ENCODE results near the gene BST1. TPM values are rescaled to one million over a fixed set of nuclear protein-coding genes. Genes with fewer than 3 reads are reported as not detected.

The BST1 gene
- total and polyA plus RNA-seq, 2 donors (not counting 3 experiments of a cell fraction or from before 2014, with no cell fraction given) = 10.7 to 14.0 TPM

- Histone ChIP-seq H3K4me3 (replicated peaks in 1 of 3; ENCODE audit: insufficient read depth in 1 of 3, low read depth in 1 of 3, low read length in 3 of 3) (no peak overlapping the region), H3K36me3 (ENCODE audit: control insufficient read depth in 2 of 2, extremely low read depth in 1 of 2, insufficient read depth in 2 of 2, low read length in 2 of 2) (no peaks in the 10 kb centered on the region), H3K4me2 (ENCODE audit: insufficient read depth, low read length) (no peak overlapping the region), H3K27ac (ENCODE audit: insufficient read depth, low read depth, low read length) (no peak overlapping the region), H3K79me2 (ENCODE audit: control insufficient read depth, insufficient read depth, low read length) (no peaks in the 10 kb centered on the region), H3K27me3 (ENCODE audit: control insufficient read depth in 2 of 2, insufficient read depth in 2 of 2, low read length in 2 of 2) (peaks cover 0 to 4% of the 10 kb centered on the region in 2 experiments), H3K4me1 (ENCODE audit: control insufficient read depth, extremely low read depth, insufficient read depth, low read length) (no peaks in the 10 kb centered on the region), H3K9me1 (replicated peaks; ENCODE audit: control insufficient read depth, extremely low read depth, insufficient read depth, low read length) (no peaks in the 10 kb centered on the region), H2AFZ (ENCODE audit: low read depth, low read length) (no peak overlapping the region), H4K20me1 (replicated peaks; ENCODE audit: control insufficient read depth, extremely low read depth, insufficient read depth, low read length) (no peaks in the 10 kb centered on the region), H3K9ac (replicated peaks; ENCODE audit: extremely low read depth, insufficient read depth, low read length) (no peak overlapping the region), H3K9me3 (replicated peaks; ENCODE audit: control insufficient read depth, insufficient read depth, low read length) (no peaks in the 10 kb centered on the region)
- TF ChIP-seq MAX (IDR thresholded peaks at IDR 0.05; ENCODE audit: insufficient read depth, insufficient read length) = no peak
- TF ChIP-seq MYC (IDR thresholded peaks at IDR 0.05; ENCODE audit: low read depth, low read length) = no peak
- TF ChIP-seq GATA2 (IDR thresholded peaks at IDR 0.05; ENCODE audit: insufficient read depth, insufficient read length, low read depth, low read length) = no peak
- no peak for TF ChIP-seq POLR2A (IDR thresholded peaks at IDR 0.05; ENCODE audit: low read depth, low read length)
- no peak for TF ChIP-seq JUN (IDR thresholded peaks at IDR 0.05; ENCODE audit: borderline replicate concordance, insufficient read depth, insufficient read length, low read depth)
- FAIRE-seq = no peak
- DNase-seq (ENCODE audit: low read depth, low spot score) = no peak
- ChIA-PET POLR2A (no interaction called here), CTCF (interaction anchor here (1.3 to 1.9 kb wide), 2 partner anchors 11 to 66 kb away, joined by 3 to 8 read pairs; no protein-coding TSS in a partner anchor)
- intact Hi-C loops (cut with micrococcal nuclease) = no loop called here
- BruUV-seq (replicated peaks) = no TSS peak
- dilution Hi-C loops (cut with MboI; ENCODE audit: extremely low pct_ligation_motif_present, low sequenced_read_pairs) = no loop called here
These were observed 36.0 kb downstream of the BST1 start for GRCh38 chr4:15738877-15739276.

- no peak overlapping the region for H3K27ac ChIP-seq (ENCODE audit: insufficient read depth, low read depth, low read length)
- no peaks in the 10 kb centered on the region for H3K4me1 ChIP-seq (ENCODE audit: control insufficient read depth, extremely low read depth, insufficient read depth, low read length)
- H3K36me3 ChIP-seq (ENCODE audit: control insufficient read depth in 2 of 2, extremely low read depth in 1 of 2, insufficient read depth in 2 of 2, low read length in 2 of 2) = no peaks in the 10 kb centered on the region
- no peaks in the 10 kb centered on the region for H3K9me3 ChIP-seq (replicated peaks; ENCODE audit: control insufficient read depth, insufficient read depth, low read length)
- H3K9ac ChIP-seq (replicated peaks; ENCODE audit: extremely low read depth, insufficient read depth, low read length) = no peak overlapping the region
- H3K79me2 ChIP-seq (ENCODE audit: control insufficient read depth, insufficient read depth, low read length) = no peaks in the 10 kb centered on the region
- ChIA-PET POLR2A (no interaction called here), CTCF (no interaction called here)
- BruUV-seq (replicated peaks) = no TSS peak
- no peak for FAIRE-seq
- H3K27me3 ChIP-seq (ENCODE audit: control insufficient read depth in 2 of 2, insufficient read depth in 2 of 2, low read length in 2 of 2) = peaks cover 0 to 4% of the 10 kb centered on the region in 2 experiments
- H3K4me3 ChIP-seq (replicated peaks in 1 of 3; ENCODE audit: insufficient read depth in 1 of 3, low read depth in 1 of 3, low read length in 3 of 3) = no peak overlapping the region
- no peak overlapping the region for H3K4me2 ChIP-seq (ENCODE audit: insufficient read depth, low read length)
- DNase-seq (ENCODE audit: low read depth, low spot score) = no peak
- dilution Hi-C loops (cut with MboI; ENCODE audit: extremely low pct_ligation_motif_present, low sequenced_read_pairs) (no loop called here), intact Hi-C loops (cut with micrococcal nuclease) (no loop called here)
- H3K9me1 ChIP-seq (replicated peaks; ENCODE audit: control insufficient read depth, extremely low read depth, insufficient read depth, low read length) = no peaks in the 10 kb centered on the region
- no peaks in the 10 kb centered on the region for H4K20me1 ChIP-seq (replicated peaks; ENCODE audit: control insufficient read depth, extremely low read depth, insufficient read depth, low read length)
- no peak for TF ChIP-seq MYC (IDR thresholded peaks at IDR 0.05; ENCODE audit: low read depth, low read length)
- TF ChIP-seq POLR2AphosphoS5 (IDR thresholded peaks at IDR 0.05; ENCODE audit: insufficient read depth, low read depth, low read length) = no peak
- no peak for TF ChIP-seq GATA2 (IDR thresholded peaks at IDR 0.05; ENCODE audit: insufficient read depth, insufficient read length, low read depth, low read length)
- no peak for TF ChIP-seq POLR2A (IDR thresholded peaks at IDR 0.05; ENCODE audit: low read depth, low read length)
- no peak for TF ChIP-seq FOS (IDR thresholded peaks at IDR 0.05; ENCODE audit: borderline replicate concordance, insufficient read depth, low read length)
- TF ChIP-seq MAX (IDR thresholded peaks at IDR 0.05; ENCODE audit: insufficient read depth, insufficient read length) = no peak
- TF ChIP-seq, protein P1, sequence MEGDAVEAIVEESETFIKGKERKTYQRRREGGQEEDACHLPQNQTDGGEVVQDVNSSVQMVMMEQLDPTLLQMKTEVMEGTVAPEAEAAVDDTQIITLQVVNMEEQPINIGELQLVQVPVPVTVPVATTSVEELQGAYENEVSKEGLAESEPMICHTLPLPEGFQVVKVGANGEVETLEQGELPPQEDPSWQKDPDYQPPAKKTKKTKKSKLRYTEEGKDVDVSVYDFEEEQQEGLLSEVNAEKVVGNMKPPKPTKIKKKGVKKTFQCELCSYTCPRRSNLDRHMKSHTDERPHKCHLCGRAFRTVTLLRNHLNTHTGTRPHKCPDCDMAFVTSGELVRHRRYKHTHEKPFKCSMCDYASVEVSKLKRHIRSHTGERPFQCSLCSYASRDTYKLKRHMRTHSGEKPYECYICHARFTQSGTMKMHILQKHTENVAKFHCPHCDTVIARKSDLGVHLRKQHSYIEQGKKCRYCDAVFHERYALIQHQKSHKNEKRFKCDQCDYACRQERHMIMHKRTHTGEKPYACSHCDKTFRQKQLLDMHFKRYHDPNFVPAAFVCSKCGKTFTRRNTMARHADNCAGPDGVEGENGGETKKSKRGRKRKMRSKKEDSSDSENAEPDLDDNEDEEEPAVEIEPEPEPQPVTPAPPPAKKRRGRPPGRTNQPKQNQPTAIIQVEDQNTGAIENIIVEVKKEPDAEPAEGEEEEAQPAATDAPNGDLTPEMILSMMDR (IDR thresholded peaks at IDR 0.05; ENCODE audit: extremely low read depth in 1 of 2, insufficient read depth in 1 of 2, low read depth in 1 of 2, low read length in 2 of 2) = no peak
- TF ChIP-seq JUN (IDR thresholded peaks at IDR 0.05; ENCODE audit: borderline replicate concordance, insufficient read depth, insufficient read length, low read depth) = no peak
- no peak for TF ChIP-seq EZH2 (IDR thresholded peaks at IDR 0.05; ENCODE audit: borderline replicate concordance, low read depth, low read length, severe bottlenecking)
- no peak overlapping the region for H2AFZ ChIP-seq (ENCODE audit: low read depth, low read length)
These were observed 38.0 kb downstream of the BST1 start for GRCh38 chr4:15740764-15741404.
